GM18873 (cell line): ENCODE data around the gene NPEPL1.

ENCODE experiments used
- ATAC-seq: cut with Tn5 transposase; IDR thresholded peaks from one replicate; pipeline ENCODE4 v1.9.1; 2021; ENCODE audit warnings: mild to moderate bottlenecking, moderate library complexity, moderate number of reproducible peaks; ENCODE audit not compliant: unreplicated experiment, low FRiP score

Gene NPEPL1

DNA sequence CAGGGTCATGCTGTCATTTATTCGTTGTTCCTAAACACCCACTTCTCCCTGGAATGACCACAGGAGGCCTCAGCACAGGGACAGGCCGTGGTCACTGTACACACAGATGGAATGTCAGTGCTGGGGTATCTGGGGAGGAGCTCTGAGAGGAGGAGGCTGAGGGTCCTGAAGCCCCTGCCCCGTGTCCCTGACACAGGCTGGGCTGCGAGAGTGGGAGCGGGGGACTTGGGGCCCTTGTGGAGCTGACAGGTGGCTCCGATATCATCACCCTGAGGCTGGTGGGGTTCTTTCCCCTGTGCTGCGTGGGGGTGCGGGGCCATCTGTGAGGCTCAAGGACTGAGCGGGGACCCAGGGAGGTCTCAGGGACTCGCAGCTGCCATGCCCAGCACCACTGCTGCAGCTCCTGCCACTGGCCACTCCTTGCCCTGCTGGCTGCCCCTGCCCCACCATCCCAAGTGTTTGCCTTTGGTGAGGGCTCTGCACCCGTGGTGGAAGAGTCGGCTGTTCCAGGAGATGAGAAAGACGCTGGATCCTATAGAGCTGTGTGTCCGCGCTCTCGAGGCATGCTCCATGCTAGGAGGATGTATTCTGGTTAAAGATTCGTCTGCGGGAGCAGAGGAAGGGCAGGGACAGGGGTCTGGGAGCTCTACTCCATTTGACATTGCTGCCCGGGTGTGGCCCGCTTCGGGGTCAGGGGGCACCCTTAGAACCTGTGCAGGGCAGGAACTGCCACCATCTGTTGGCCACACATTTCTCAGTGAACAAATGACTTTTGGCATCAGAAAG is 18.9 kb downstream of the NPEPL1 start:
- ATAC-seq = no peak

DNA sequence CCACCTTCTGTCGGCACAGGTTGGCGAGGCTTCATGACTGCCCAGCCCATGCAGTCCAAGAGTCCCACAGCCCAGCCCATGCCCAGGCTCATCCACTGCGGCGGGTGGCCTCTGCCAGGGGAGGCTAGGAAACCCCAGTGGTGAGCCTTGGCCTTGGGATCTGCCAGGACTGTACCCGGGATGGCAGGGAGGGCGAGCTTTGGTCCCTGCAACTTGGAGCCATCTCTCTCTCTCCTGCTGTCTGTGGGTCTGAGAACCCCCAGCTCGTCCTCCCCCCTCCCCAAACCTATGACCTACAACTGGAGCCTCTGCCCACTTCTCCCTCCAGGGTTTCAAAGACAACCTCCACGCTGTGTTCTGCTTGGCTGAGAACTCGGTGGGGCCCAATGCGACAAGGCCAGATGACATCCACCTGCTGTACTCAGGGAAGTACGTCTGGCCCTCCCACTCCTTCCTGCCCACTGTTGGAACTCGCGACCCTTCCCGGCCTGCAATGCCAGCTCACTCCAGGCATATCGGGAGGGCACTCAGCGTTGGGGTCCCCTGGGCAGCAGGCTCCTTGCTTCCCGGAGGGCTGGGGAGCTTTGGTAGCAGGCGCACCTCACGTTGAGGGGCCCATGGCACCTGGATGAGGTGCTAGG is 19.7 kb downstream of the NPEPL1 start:
- no peak for ATAC-seq

DNA sequence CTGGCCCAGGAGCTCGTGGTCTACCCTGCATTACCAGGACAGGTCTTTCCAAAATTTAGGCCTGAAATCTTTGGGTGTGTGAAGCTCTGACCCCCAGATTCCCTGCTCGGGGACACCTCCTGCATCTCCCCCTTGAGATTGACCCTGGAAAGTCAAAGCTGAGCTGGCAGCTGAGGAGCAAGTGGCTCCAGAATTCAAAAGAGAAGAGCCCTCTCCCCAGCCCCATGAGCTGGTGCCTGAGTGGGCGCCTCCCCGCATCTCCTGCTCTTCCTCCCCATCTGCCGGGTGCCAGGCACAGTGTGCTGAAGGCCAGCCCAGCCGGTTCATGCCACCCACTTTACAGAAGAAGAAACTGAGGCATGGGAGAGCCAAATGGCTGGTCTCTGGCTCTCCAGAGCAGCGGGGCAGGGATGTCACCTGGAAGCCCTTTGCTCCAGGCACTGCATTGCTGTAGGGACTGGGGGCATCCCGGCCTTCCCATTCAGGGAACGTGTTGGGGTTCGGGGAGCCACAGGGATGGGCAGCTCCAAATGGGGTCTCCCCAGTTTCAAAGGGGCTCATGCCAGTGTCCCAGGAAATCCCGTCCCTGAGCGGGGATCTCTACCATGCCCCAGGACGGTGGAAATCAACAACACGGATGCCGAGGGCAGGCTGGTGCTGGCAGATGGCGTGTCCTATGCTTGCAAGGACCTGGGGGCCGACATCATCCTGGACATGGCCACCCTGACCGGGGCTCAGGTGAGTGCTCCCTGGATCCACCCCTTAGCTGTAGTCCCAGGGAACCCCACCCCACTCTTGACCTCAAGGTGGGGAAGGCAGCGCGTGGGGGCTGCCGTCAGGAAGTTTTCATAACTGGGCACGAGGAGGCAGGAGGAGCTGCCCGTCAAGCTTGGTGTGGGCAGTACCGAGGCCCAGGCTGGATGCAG is 20.5 kb downstream of the NPEPL1 start:
- ATAC-seq = no peak

GRCh38 chr20:58713801-58714339 is 21.3 kb downstream of the NPEPL1 start:
- no peak for ATAC-seq

- no peak for ATAC-seq
These were observed 21.8 kb downstream of the NPEPL1 start for GRCh38 chr20:58714340-58714922.

- no peak for ATAC-seq
These were observed 22.3 kb downstream of the NPEPL1 start for GRCh38 chr20:58714923-58715351.

GRCh38 chr20:58715391-58715800 is 22.8 kb downstream of the NPEPL1 start:
- no peak for ATAC-seq

DNA sequence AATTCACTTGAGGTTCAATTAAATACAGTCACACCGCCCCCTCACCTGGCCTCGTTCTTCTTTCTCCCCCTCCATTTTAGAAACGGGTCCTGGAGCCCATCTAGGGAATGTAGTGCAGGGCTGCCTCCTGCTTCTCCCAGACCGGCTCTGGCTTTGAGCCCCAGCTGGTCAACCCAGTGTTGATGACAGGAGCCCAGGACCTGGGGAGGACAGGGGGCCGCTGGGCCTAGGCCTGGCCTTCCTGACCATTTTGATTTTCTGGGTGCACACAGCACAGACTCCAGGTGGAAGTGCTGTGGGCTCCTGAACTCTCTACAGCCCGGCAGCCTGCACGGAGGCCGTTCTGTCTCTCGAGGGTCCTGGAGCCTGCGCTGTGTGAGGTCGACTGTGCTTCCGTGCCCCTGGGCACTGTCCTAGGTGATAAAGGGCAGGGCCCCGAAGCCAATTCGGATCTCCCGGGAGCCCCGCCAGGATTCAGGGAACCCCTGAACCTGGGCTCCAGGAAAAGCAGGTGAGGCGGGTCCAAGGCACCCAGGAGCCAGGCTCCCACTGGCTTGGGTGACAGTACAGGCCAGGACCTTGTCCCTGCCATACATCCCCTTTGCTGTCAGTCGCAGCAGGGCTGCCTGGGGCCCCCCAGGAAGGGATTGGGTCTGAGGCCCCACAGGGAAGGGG is 23.3 kb downstream of the NPEPL1 start:
- no peak for ATAC-seq

GRCh38 chr20:58716476-58717277 is 24.1 kb downstream of the NPEPL1 start:
- no peak for ATAC-seq

DNA sequence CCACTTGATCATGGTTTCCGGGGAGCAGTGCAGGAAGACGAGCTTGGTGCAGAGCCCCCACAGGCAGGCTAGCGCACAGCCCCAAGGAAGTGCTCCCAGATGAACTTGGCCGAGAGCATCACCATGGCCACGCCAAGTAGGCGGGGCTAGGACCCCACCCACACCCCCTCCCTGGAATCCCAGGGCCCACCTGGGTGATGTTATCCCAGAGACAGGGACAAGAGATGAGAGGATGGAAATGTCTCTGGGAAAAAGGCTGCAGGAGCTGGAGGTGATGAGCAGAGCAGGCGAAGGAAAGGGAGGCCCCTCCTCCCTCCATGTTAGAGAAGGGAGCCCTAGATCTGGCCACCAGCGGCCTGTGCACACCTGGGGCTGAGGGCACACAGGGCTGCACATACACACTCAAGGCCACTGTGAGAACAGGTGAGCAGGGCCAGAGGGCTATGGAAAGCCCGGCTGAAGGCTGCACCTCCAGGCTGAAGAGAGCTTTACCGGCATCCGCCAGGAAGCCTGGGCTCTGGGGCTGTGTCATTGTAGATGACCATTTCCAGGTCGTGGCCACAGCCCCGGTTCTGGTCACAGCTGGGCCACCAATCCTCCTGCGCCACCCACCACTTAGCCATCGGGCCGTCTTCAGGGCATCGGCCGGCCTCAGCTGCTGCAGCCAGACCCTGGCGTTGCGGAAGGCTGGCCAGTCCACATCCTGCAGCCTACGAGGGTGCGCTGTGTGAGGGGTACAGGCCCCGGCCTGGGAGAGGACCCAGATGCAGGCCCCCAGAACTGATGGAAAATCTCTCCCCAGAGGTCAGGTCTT is 24.9 kb downstream of the NPEPL1 start:
- no peak for ATAC-seq

GRCh38 chr20:58718121-58718563 is 25.5 kb downstream of the NPEPL1 start:
- ATAC-seq = no peak

DNA sequence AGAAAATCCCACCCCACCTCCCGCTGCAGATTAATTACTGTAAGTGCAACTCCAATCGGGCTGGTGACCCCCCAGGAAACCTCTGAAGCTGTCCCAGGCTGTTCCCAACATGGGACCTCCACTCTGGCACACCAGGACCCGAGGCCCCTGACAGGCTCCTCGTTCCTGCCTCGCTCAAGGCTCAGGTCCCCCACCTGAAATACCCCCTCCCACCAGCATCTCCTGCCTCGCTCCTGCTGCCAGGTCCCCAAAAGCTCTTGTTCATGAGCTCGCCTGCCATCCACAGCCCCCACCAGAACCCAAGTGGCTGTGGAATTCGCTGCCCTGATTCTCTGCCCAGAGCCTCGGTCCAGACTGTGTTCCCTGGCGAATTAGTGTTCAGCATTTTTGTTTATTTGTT is 26.1 kb downstream of the NPEPL1 start:
- ATAC-seq = no peak

- ATAC-seq = no peak
These were observed 26.7 kb downstream of the NPEPL1 start for GRCh38 chr20:58719258-58719657.

GRCh38 chr20:58719971-58720371 is 27.4 kb downstream of the NPEPL1 start:
- no peak for ATAC-seq

DNA sequence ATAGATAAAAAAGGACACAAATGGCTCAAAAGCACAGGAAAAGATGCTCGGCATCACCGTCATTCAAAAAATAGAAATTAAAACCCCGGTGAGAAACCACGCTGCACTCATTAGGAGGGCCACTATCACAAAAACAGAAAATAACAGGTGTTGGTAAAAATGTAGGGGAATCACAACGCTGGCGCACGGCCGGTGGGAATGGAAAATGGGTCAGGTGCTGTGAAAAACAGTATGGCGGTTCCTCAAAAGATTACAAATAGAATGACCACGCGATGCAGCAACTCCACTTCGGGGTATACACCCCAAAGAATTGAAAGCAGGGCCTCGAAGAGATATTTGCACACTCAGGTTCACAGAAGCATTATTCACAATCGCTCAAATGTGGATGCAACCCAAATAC is 28.3 kb downstream of the NPEPL1 start:
- no peak for ATAC-seq

DNA sequence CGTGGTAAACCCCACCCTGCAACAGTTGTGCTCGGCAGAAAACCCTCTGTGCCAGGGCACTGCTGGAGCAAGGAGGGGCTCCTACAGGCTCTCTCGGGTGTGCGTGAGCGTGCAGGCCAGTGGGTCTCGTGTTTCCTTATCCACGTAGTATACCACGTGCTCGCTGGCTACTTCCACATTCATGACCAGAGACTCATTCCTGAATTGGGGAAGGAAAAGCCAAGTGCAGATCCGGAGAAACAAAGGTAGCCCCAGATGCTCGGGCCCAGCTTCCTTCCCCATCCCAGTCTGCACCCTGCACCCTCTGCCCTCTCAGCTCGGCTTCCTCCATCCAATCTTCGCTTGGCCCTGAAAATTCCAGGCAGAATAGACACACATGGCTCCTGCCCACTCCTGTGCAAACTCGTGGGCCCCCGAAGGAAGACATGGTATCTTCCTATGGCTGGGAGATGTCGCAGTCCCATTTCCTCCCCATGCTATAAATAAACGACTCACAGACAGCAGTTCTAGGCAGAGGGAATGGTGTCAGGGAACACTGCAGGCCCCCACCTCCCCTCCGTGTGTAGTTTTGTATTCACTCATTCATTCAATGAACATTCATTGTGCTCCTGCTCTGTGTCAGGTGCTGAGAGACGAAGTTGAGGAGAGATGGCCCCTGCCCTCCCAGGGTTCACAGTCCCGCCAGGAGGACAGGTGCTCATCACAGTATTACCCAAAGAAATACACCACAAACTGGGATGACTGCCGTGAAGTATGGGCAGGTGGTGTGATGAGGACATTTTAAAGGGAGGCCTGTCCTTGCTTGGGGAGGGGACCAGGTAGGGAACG is 29.6 kb downstream of the NPEPL1 start:
- no peak for ATAC-seq

- no peak for ATAC-seq
These were observed 30.5 kb downstream of the NPEPL1 start for GRCh38 chr20:58722877-58723627.
